Neuron (in vitro differentiated cells): ENCODE measurements around the gene STK10.

ENCODE experiments used
- H2AFZ ChIP-seq: one replicate; pipeline ENCODE4 v1.6.1; 2013; ENCODE audit warnings: low read depth, mild to moderate bottlenecking, inconsistent platforms, low read length, moderate library complexity
- H3K27me3 ChIP-seq: one replicate; pipeline ENCODE4 v1.6.1; 2013; ENCODE audit warnings: low read length; ENCODE audit not compliant: insufficient read depth
- H3K36me3 ChIP-seq: one replicate; pipeline ENCODE4 v1.6.1; 2013; ENCODE audit warnings: low read length; ENCODE audit not compliant: insufficient read depth
- H3K4me1 ChIP-seq: one replicate; pipeline ENCODE4 v1.6.1; 2013; ENCODE audit warnings: low read length; ENCODE audit not compliant: insufficient read depth
- H3K4me3 ChIP-seq: 2 replicates; pipeline ENCODE4 v1.5.1; 2013; ENCODE audit warnings: mild to moderate bottlenecking, low read length, moderate library complexity
- H3K9me3 ChIP-seq: one replicate; pipeline ENCODE4 v1.6.1; 2013; ENCODE audit warnings: low read length

STK10 gene

DNA sequence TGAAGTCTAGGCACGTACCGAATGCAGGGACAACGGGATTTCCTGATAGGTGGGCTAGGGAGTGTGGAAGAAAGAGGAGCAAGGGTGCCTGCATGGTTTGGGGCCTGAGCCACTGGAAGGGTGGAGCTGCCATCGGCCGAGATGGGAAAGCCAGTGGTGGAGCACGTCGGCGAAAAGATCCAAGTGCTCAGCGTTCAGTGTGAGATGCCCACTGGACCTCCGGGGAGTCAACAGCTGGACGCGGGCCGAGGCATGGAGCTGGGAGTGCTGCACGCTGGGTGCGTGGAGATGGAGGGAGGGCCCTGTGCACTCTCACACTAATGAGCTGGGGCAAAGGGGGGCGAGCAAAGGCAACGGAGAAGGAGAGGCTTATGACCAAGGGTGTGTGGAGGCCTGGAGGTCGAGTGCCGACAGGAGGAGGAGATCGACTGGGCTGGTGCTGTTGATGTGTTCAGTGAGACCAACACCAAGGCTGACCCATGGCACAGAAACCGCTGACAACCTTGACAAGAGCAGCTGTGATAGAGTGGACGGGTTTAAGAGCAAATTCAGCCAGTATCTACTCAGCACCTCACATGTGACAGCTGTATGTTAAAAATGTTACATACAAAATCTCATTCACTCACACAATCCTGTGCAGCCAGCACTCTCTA, 85.7 kb downstream of the STK10 start:
- Histone ChIP-seq H3K4me1 (peaks cover 22% of the 10 kb centered on the region), H3K27me3 (no peaks in the 10 kb centered on the region), H2AFZ (no peak overlapping the region), H3K4me3 (no peak overlapping the region), H3K9me3 (no peaks in the 10 kb centered on the region), H3K36me3 (no peaks in the 10 kb centered on the region)

- no peaks in the 10 kb centered on the region for H3K36me3 ChIP-seq
Observed at GRCh38 chr5:172101547-172102217, 86.3 kb downstream of the STK10 start.

GRCh38 chr5:172098883-172099282, 89.1 kb downstream of the STK10 start:
- no peaks in the 10 kb centered on the region for H3K27me3 ChIP-seq
- no peaks in the 10 kb centered on the region for H3K36me3 ChIP-seq
- no peaks in the 10 kb centered on the region for H3K9me3 ChIP-seq
- no peak overlapping the region for H3K4me3 ChIP-seq
- no peak overlapping the region for H2AFZ ChIP-seq
- H3K4me1 ChIP-seq: peaks cover 11% of the 10 kb centered on the region

More at GRCh38 chr5:172101547-172102217, 86.3 kb downstream of the STK10 start:
- Histone ChIP-seq H2AFZ (no peak overlapping the region), H3K4me3 (no peak overlapping the region), H3K9me3 (no peaks in the 10 kb centered on the region), H3K4me1 (peaks cover 18% of the 10 kb centered on the region), H3K27me3 (no peaks in the 10 kb centered on the region)

- no peak overlapping the region for H3K4me3 ChIP-seq
- no peaks in the 10 kb centered on the region for H3K9me3 ChIP-seq
- H2AFZ ChIP-seq: no peak overlapping the region
- no peaks in the 10 kb centered on the region for H3K36me3 ChIP-seq
- no peaks in the 10 kb centered on the region for H3K27me3 ChIP-seq
- peaks cover 3% of the 10 kb centered on the region for H3K4me1 ChIP-seq
Observed at GRCh38 chr5:172098046-172098445, 90.0 kb downstream of the STK10 start.

DNA sequence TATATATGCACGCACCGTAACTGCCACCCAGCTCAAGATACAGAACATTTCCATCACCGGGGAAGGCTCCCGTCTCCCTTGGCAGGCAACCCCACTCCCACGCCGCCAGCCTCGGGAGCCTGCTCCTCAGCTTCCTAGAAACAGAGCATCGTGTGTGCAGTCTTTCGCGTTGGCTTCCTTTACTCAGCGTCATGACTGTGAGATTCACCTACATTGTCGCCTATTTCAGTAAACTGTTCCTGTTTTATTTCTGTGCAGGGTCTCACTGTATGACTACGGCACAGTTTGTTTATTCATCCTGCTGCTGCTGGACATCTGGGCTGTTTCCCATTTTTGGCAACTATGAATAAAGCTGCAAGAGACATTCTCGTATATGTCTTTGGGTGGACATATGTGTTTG, 90.7 kb downstream of the STK10 start:
- Histone ChIP-seq H3K4me1 (no peaks in the 10 kb centered on the region), H3K36me3 (no peaks in the 10 kb centered on the region), H3K4me3 (no peak overlapping the region), H3K27me3 (no peaks in the 10 kb centered on the region), H2AFZ (no peak overlapping the region), H3K9me3 (no peaks in the 10 kb centered on the region)

- Histone ChIP-seq H3K36me3 (no peaks in the 10 kb centered on the region), H3K27me3 (no peaks in the 10 kb centered on the region), H2AFZ (no peak overlapping the region), H3K9me3 (no peaks in the 10 kb centered on the region), H3K4me1 (no peaks in the 10 kb centered on the region), H3K4me3 (no peak overlapping the region)
Observed at GRCh38 chr5:172096207-172096940, 91.7 kb downstream of the STK10 start.

GRCh38 chr5:172095368-172096206, 92.4 kb downstream of the STK10 start:
- Histone ChIP-seq H3K9me3 (no peaks in the 10 kb centered on the region), H2AFZ (no peak overlapping the region), H3K4me1 (no peaks in the 10 kb centered on the region), H3K27me3 (no peaks in the 10 kb centered on the region), H3K36me3 (no peaks in the 10 kb centered on the region), H3K4me3 (no peak overlapping the region)

DNA sequence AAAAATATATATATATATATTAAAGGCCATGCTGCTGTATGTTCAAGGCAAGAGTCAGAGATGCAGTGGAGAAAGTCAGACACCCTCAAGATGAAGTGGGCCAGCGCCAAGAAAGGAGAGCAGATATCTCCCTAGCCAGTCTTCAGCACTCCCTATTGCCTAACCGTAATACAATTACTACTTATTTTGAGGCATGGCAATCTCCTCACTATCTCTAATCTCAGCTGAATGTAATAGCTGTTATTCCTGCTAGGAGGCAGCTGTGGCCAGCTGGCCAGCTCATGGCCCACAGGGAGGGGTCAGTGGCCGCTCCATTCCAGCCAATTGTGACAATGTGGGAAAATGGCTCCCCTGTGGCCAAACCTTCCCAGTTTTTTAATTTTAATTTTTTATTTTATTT, 94.1 kb downstream of the STK10 start:
- no peak overlapping the region for H3K4me3 ChIP-seq
- H3K36me3 ChIP-seq: no peaks in the 10 kb centered on the region
- H2AFZ ChIP-seq: no peak overlapping the region
- H3K4me1 ChIP-seq: no peaks in the 10 kb centered on the region
- H3K27me3 ChIP-seq: no peaks in the 10 kb centered on the region
- no peaks in the 10 kb centered on the region for H3K9me3 ChIP-seq

DNA sequence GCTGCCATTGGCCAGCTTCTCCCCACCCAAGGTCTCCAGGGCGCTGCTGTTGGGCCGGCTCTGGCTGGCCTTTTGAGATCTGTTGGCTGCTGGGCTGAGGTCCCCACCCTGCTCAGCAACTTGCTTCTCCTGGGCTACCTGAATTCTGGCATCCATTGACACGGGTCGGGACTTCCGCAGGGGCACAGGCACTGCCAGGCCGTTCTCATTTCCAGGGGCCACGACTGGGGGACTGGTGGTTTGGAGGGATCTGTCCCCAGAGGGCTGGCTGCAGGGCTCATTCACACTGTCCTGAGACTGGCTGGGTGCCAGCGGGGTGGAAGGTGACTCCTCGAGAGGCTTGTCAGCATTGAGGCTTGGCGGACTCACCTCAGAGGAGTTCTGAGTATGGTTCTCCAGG, 94.5 kb downstream of the STK10 start:
- H2AFZ ChIP-seq: no peak overlapping the region
- H3K4me3 ChIP-seq: no peak overlapping the region
- no peaks in the 10 kb centered on the region for H3K9me3 ChIP-seq
- no peaks in the 10 kb centered on the region for H3K36me3 ChIP-seq
- H3K27me3 ChIP-seq: no peaks in the 10 kb centered on the region
- no peaks in the 10 kb centered on the region for H3K4me1 ChIP-seq

- H2AFZ ChIP-seq: no peak overlapping the region
- H3K9me3 ChIP-seq: no peaks in the 10 kb centered on the region
- no peaks in the 10 kb centered on the region for H3K36me3 ChIP-seq
- no peak overlapping the region for H3K4me3 ChIP-seq
- no peaks in the 10 kb centered on the region for H3K27me3 ChIP-seq
- no peaks in the 10 kb centered on the region for H3K4me1 ChIP-seq
Observed at GRCh38 chr5:172091956-172092732, 95.9 kb downstream of the STK10 start.

GRCh38 chr5:172090976-172091547, 97.0 kb downstream of the STK10 start:
- H3K4me1 ChIP-seq: no peaks in the 10 kb centered on the region
- no peak overlapping the region for H2AFZ ChIP-seq
- H3K4me3 ChIP-seq: no peak overlapping the region
- no peaks in the 10 kb centered on the region for H3K9me3 ChIP-seq
- no peaks in the 10 kb centered on the region for H3K27me3 ChIP-seq
- H3K36me3 ChIP-seq: no peaks in the 10 kb centered on the region
